NCI-H1105 treated with DMSO at 0.1 percent for 48 hours (cell line): ENCODE data around the gene PRR23A.
"Not testable (repeated sequence)": the region's sequence is repeated elsewhere in the genome, so short reads cannot be mapped to it uniquely, and the experiment has no call there.

ENCODE experiments used
- DNase-seq: peaks from one replicate; lab custom pipeline; 2025; lab: John Stamatoyannopoulos, UW

Gene PRR23A

DNA sequence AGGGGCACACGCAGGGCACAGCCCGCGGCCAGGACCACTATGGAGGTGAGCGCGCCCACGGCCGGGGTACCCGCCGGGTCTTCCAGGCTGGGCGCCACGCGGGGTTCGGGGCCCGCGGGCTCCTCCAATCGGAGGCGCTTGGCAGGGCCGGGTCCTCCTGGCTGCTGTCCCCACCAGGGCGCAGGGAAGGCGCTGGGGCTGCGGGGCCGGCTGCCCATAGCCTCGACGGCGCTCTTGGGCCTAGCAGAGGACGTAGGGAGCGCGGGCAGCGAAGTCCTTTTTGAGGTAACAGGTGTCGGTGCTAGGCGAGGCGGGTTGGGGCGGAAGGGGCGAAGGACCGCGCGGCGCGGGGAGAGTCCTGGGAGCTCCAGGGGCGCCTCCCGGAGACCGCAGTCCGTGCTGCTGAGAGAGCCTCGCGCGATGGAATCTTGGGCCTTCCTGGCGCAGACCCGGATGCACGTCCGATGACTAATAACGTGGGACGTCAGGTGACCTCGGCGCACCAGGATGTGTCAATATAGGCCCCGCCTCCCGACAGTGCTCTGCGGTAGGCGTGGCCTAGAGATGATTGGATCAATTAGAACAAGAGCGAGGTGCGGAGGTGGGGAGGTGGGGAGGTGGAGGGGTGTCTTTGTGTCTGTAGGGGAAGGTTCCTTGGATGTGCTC is at the start of gene PRR23A:
Gene PRR23A, minus strand, starts transcription at position 218 of the 666 bp plus-strand sequence. Its CDS starts 0 bp downstream, at position 218.
- no peak for DNase-seq

GRCh38 chr3:139052802-139053600 is 46.9 kb upstream of the PRR23A start:
- DNase-seq = no peak

- DNase-seq = no peak
Observed at GRCh38 chr3:139044366-139045210, 38.5 kb upstream of the PRR23A start, which contains the start of gene PRR23C. Gene PRR23C, minus strand, starts transcription at chr3:139044892. Its CDS starts 272 bp downstream, at chr3:139044620.

DNA sequence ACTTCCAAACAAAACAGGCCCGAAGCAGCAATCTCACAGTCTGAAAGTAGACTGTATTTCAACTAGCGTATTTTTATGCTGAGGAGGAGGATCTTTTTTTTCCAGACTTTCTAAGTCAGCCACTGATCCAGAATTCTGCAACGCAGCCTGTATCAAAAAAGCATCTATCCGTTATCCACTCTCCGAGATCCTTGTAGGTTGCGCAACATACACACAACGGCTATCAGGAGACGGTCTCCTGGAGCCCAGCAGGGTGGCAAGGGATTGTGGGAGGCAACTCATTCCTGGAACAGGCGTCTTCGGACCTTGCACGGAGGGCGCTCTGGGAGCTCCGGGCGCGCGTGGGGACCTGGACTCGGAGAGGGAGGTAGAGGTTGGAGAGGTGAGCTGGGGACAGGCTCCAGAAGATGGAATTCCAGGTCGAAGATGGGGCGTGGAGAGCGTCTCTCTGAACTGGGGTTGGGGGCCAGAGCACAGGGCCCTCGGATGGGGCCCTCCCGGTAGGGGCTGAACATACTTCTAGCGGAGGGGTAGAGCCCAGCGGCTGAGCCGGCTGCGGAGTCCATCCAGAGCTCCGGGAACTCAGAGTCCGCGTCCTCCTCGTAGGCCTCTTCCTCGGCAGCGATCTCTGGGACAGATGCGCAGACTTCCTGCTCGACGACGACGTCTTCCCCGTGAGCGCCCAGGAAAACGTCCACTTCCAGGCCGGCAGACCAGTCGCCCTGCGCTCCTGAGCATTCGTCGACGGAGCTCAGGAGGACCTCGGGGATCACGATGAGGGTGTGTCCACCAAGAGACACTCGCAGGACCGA is 37.7 kb upstream of the PRR23A start:
- no peak for DNase-seq

- no peak for DNase-seq
Observed at GRCh38 chr3:139037478-139037877, 31.4 kb upstream of the PRR23A start.

DNA sequence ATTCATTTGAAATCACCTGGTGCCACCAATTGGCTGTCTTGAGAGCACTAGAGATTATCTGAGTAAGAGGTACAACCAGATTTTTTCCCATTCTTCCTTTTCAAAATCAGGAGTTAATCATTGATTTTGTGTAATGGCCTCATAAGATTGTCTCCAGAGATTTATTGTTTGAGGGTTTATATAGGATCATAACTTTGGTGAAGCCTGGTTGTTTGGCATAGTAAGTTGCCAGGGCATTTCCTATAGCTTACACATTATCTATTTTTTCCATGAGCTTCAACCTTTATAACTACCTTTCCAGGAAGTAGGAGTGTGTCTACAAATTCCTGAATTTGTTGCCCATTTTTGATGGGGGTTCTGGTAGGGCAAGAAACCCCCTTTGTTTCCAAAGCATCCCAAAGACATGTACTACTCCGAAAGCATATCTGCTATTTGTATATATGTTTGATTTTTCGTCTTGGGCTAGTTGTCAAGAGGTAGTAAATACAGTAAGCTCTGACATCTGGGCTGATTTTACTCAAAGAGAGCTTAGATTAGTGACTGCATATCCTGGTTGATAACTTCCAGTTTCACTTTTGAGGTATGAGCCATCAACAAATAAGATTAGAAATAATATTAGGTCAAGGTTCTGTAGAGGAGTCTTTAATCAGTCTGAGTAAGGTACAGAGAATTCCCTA is 26.4 kb upstream of the PRR23A start:
- DNase-seq = no peak

- not testable (repeated sequence) for DNase-seq
Observed at GRCh38 chr3:139030576-139030975, 24.5 kb upstream of the PRR23A start.

GRCh38 chr3:139024968-139025367 is 18.9 kb upstream of the PRR23A start:
- DNase-seq = no peak

GRCh38 chr3:139020868-139021234 is 14.8 kb upstream of the PRR23A start, which contains the start of gene PRR23B:
Gene PRR23B, minus strand, starts transcription at chr3:139020926. Its CDS starts 265 bp downstream, at chr3:139020661.
- DNase-seq = no peak

DNA sequence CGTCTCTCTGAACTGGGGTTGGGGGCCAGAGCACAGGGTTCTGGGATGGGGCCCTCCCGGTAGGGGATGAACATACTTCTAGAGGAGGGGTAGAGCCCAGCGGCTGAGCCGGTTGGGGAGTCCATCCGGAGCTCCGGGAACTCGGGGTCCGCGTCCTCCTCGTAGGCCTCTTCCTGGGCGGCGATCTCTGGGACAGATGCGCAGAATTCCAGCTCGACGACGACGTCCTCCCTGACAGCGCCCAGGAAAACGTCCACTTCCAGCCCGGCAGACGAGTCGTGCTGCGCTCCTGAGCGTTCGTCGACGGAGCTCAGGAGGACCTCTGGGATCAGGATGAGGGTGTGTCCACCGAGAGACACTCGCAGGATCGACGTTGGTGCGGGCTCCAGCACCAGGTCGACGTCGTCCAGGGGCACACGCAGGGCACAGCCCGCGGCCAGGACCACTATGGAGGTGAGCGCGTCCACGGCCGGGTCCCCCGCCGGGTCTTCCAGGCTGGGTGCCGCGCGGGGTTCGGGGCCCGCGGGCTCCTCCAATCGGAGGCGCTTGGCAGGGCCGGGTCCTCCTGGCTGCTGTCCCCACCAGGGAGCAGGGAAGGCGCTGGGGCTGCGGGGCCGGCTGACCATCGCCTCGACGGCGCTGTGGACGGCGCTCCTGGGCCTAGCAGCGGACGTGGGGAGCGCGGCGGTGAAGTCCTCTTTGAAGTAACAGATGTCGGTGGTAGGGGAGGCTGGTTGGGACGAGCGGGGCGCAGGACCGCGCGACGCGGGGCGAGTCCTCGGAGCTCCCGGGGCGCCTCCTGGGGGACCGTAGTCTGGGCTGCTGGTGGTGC is 14.2 kb upstream of the PRR23A start:
- DNase-seq = no peak

DNA sequence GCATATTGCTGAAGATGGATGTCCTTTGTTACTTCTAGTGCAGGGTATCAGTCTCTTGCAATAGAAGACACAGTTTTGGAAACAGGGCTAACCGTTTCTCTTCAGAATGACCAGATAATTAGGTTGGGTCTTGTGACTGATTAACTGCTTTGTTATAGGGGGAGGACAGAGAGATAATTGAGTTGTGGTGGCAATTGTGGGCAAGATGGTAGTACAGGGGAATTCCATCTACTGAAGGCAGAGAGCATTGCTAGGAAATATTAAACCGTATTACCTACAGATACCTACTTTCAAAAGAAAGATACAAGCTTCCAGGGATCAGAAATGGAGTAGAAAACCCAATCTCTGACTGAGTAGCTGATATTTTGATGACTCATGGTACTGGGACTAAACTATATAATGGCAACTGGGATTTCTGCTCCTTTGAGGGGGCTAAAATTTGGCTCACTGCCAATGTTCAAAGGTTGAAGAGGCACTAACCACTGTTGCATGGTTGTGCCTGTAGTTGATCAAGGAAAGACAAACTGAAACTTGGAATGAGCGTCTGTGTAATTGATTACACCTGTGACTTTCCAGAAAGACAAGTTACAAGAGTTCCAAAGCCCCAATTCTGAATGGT is 10.5 kb upstream of the PRR23A start:
- peak; percentile 12 for DNase-seq

GRCh38 chr3:139005356-139005993 is 593 bp downstream of the PRR23A start:
- no peak for DNase-seq

DNA sequence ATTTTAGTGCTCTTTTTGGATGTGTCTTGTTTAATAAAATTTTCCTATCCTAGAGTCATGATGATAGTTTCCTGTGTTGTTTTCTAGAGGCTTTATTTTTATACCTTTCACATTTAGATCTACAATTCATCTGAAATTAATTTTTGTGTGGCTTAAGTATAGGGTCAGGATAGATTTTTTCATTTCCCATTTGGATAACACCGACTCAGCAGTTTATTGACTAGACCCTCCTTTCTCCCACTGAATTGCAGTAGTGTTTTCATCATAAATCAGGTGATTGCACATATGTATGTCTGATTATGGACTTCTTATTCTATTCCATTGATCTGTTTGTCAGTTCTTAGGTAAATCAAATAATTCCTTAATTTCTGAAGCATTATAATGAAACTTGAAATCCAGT is 10.4 kb downstream of the PRR23A start:
- no peak for DNase-seq

- no peak for DNase-seq
Observed at GRCh38 chr3:138987181-138987580, 18.9 kb downstream of the PRR23A start.

- DNase-seq = no peak
Observed at GRCh38 chr3:138985932-138986331, 20.1 kb downstream of the PRR23A start.

DNA sequence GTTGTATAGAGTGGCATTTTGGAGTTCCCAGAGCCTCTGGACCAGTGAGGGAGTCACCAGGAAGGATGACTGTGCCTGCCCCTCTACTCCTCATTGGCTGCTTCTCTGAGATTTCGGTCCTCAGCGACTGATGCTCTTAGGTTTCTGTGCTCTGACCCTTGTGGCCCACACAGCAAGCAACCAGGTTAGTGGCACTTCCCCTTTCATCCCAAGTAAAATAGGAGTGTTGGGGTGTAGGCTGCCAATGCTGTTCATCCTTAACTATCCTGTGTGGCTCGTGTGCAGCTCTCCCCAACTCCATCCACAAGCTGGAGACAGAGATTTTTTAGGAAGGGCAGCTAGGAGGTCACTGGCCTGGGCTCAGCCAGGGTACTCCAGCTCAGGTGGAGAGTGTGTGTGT is 21.3 kb downstream of the PRR23A start:
- no peak for DNase-seq

GRCh38 chr3:138976047-138976446 is 30.0 kb downstream of the PRR23A start:
- no peak for DNase-seq

DNA sequence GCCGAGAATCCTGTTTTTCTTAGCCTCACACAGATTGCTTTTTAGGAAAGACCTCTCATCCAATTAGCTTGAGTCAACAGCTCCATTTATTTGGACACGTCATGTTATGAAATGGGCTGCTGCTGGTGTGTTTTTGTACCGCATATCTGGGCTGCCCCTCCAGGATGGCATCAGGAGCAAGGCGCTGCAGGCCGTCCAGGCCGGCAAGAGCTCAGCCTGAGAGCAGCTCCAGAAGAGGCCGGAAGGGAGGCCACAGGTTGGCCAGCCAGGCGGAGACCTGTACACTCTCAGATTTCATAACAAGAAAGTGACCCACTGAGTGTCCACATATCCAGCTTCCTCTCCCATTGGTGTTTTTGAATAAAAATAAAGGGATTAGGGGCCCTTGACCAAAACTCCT is 30.7 kb downstream of the PRR23A start:
- DNase-seq = no peak

GRCh38 chr3:138974462-138974861 is 31.6 kb downstream of the PRR23A start:
- no peak for DNase-seq
